ENCODE data around the gene HOXC13. TPM values are rescaled to one million over a fixed set of nuclear protein-coding genes. Genes with fewer than 3 reads are reported as not detected.

HOXC13 gene
- total RNA-seq, 2 donors from 2014 or later: not detected

GRCh38 chr12:53952871-53953734 is 14.5 kb downstream of the HOXC13 start:
- Histone ChIP-seq H3K9ac (ENCODE audit: extremely low read depth, low read length, poor library complexity, severe bottlenecking) (no peak overlapping the region), H3K4me3 (ENCODE audit: low read length) (no peak overlapping the region), H3K27me3 (ENCODE audit: control insufficient read depth, insufficient read depth, low read length, poor library complexity, severe bottlenecking) (peaks cover 100% of the 10 kb centered on the region), H3K36me3 (ENCODE audit: control insufficient read depth, insufficient read depth, low read length) (no peaks in the 10 kb centered on the region), H3K9me3 (ENCODE audit: control insufficient read depth, low read length) (peaks cover 23% of the 10 kb centered on the region), H3K27ac (ENCODE audit: low read depth, low read length) (no peak overlapping the region), H3K4me1 (ENCODE audit: control insufficient read depth, insufficient read depth, low read length) (no peaks in the 10 kb centered on the region)
- H3K4me3 Mint-ChIP-seq: no peak overlapping the region
- peaks cover 99% of the 10 kb centered on the region for H3K27me3 Mint-ChIP-seq (ENCODE audit: insufficient read depth)
- no peak for TF ChIP-seq CTCF (conservative IDR thresholded peaks at IDR 0.05)
- 2 to 8% methylated on average over 19 to 38 of the region's 38 CpGs for WGBS, 2 experiments (ENCODE audit: insufficient coverage in 1 of 2, insufficient read length in 1 of 2)
- no peak overlapping the region for H3K27ac Mint-ChIP-seq
- H3K4me1 Mint-ChIP-seq: no peaks in the 10 kb centered on the region
- peak; percentile 90 for DNase-seq
- H3K36me3 Mint-ChIP-seq (ENCODE audit: low read depth): no peaks in the 10 kb centered on the region
- H3K9me3 Mint-ChIP-seq: peaks cover 2% of the 10 kb centered on the region

- peaks cover 2% of the 10 kb centered on the region for H3K9me3 Mint-ChIP-seq
- peak; percentile 53 for DNase-seq
- Histone ChIP-seq H3K9me3 (ENCODE audit: control insufficient read depth, low read length) (peaks cover 23% of the 10 kb centered on the region), H3K4me3 (ENCODE audit: low read length) (no peak overlapping the region), H3K9ac (ENCODE audit: extremely low read depth, low read length, poor library complexity, severe bottlenecking) (no peak overlapping the region), H3K27ac (ENCODE audit: low read depth, low read length) (no peak overlapping the region), H3K4me1 (ENCODE audit: control insufficient read depth, insufficient read depth, low read length) (no peaks in the 10 kb centered on the region), H3K36me3 (ENCODE audit: control insufficient read depth, insufficient read depth, low read length) (no peaks in the 10 kb centered on the region), H3K27me3 (ENCODE audit: control insufficient read depth, insufficient read depth, low read length, poor library complexity, severe bottlenecking) (peaks cover 100% of the 10 kb centered on the region)
- H3K4me1 Mint-ChIP-seq: no peaks in the 10 kb centered on the region
- no peak for TF ChIP-seq CTCF (conservative IDR thresholded peaks at IDR 0.05)
- WGBS, 2 experiments (ENCODE audit: insufficient coverage in 1 of 2, insufficient read length in 1 of 2): 17 to 34% methylated on average over 7 to 15 of the region's 19 CpGs
- H3K27ac Mint-ChIP-seq: no peak overlapping the region
- H3K27me3 Mint-ChIP-seq (ENCODE audit: insufficient read depth): peaks cover 99% of the 10 kb centered on the region
- H3K36me3 Mint-ChIP-seq (ENCODE audit: low read depth): no peaks in the 10 kb centered on the region
- no peak overlapping the region for H3K4me3 Mint-ChIP-seq
These were observed 15.4 kb downstream of the HOXC13 start for GRCh38 chr12:53953831-53954693.

- Mint-ChIP-seq H3K36me3 (ENCODE audit: low read depth) (no peaks in the 10 kb centered on the region), H3K4me3 (no peak within 1 kb of the TSS), H3K9me3 (peaks cover 2% of the 10 kb centered on the region), H3K27me3 (ENCODE audit: insufficient read depth) (peaks cover 99% of the 10 kb centered on the region), H3K4me1 (no peaks in the 10 kb centered on the region), H3K27ac (no peak within 1 kb of the TSS)
- Histone ChIP-seq H3K4me1 (ENCODE audit: control insufficient read depth, insufficient read depth, low read length) (no peaks in the 10 kb centered on the region), H3K9me3 (ENCODE audit: control insufficient read depth, low read length) (peaks cover 23% of the 10 kb centered on the region), H3K4me3 (ENCODE audit: low read length) (no peak within 1 kb of the TSS), H3K36me3 (ENCODE audit: control insufficient read depth, insufficient read depth, low read length) (no peaks in the 10 kb centered on the region), H3K27ac (ENCODE audit: low read depth, low read length) (no peak within 1 kb of the TSS), H3K27me3 (ENCODE audit: control insufficient read depth, insufficient read depth, low read length, poor library complexity, severe bottlenecking) (peaks cover 100% of the 10 kb centered on the region), H3K9ac (ENCODE audit: extremely low read depth, low read length, poor library complexity, severe bottlenecking) (no peak within 1 kb of the TSS)
- no peak for TF ChIP-seq CTCF (conservative IDR thresholded peaks at IDR 0.05)
- 14 to 24% methylated on average over 10 to 13 of the region's 20 CpGs for WGBS, 2 experiments (ENCODE audit: insufficient coverage in 1 of 2, insufficient read length in 1 of 2)
- DNase-seq: no peak
These were observed 16.0 kb downstream of the HOXC13 start, which contains the start of gene HOXC12 for GRCh38 chr12:53954694-53955035. TSS of gene HOXC12 (plus strand) at chr12:53954903. CDS start at chr12:53954930, 27 bp downstream.

All from endodermal cell (in vitro differentiated cells).